ENCODE results near the gene UBE2R2.
"Not testable (repeated sequence)": the region's sequence is repeated elsewhere in the genome, so short reads cannot be mapped to it uniquely, and the experiment has no call there.

Gene UBE2R2

GRCh38 chr9:33939924-33940874 is 123.2 kb downstream of the UBE2R2 start:
- H3K9ac ChIP-seq (ENCODE audit: low read depth, low read length), result no peak overlapping the region
- no peaks in the 10 kb centered on the region for H3K27me3 ChIP-seq (ENCODE audit: insufficient read depth, low read length)
- peaks cover 89% of the 10 kb centered on the region for H3K36me3 ChIP-seq (ENCODE audit: insufficient read depth, low read length)
- H3K4me1 ChIP-seq (ENCODE audit: insufficient read depth, low read length), result 0 out of 2 replicates have a peak, but pooled peaks cover 5% of the 10 kb centered on the region
- H3K4me3 ChIP-seq (ENCODE audit: low read length), result no peak overlapping the region
- WGBS, result 84% methylated on average over 9 of the region's 9 CpGs
- no peak overlapping the region for H3K27ac ChIP-seq (ENCODE audit: low read depth, low read length)
- H3K9me3 ChIP-seq (ENCODE audit: insufficient read depth, low read depth, low read length), result no peaks in the 10 kb centered on the region

DNA sequence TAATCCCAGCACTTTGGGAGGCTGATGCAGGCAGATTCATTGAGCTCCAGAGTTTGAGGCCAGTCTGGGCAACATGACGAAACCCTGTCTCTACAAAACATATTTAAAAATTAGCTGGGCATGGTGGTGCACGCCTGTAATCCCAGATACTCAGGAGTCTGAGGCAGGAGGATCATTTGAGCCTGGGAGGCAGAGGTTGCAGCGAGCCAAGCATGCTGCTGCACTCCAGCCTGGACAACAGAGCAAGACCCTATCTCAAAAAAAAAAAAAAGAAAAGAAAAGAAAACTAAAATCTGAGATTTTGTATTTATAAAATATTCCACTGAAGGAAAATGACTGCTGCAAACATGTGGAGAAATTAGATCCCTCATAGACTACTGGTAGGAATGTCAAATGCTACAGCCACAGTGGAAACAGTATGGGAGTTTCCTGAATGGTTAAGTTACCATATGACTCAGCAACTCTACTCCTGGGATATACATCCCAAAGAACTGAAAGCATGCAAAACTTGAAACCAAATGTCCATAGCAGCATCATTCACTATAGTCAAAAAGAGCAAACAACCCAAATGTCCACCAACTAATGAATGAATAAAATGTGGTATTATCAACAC is 125.6 kb downstream of the UBE2R2 start:
- whole genome bisulfite sequencing, result 100% methylated on average over 3 of the region's 3 CpGs
- Histone ChIP-seq H3K4me3 (ENCODE audit: low read length) (no peak overlapping the region), H3K9me3 (ENCODE audit: insufficient read depth, low read depth, low read length) (no peaks in the 10 kb centered on the region), H3K27ac (ENCODE audit: low read depth, low read length) (peak overlapping the region; percentile 28; the same call in 1 of the 2 replicates), H3K4me1 (ENCODE audit: insufficient read depth, low read length) (no peaks in the 10 kb centered on the region), H3K27me3 (ENCODE audit: insufficient read depth, low read length) (no peaks in the 10 kb centered on the region), H3K9ac (ENCODE audit: low read depth, low read length) (no peak overlapping the region), H3K36me3 (ENCODE audit: insufficient read depth, low read length) (peaks cover 89% of the 10 kb centered on the region)

DNA sequence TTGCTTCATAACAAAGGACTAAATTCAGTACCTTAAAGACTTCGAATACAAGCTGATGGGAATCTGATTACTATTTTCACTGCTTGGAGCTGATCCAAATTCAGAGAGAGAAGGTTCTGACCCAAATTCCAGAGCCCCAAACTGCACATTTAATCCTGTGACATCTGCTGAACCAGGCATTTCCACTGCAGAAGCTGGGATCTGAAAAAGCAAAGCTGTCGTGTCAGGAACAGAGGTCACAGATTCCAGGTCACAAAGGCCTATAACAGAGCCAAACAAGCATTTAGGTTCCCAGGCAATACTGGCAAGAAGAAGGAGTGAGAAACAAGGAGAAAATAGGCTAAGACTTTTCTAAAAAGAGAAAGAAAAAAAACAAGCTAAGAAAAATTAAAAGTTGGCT is 126.4 kb downstream of the UBE2R2 start:
- Histone ChIP-seq H3K4me3 (ENCODE audit: low read length) (no peak overlapping the region), H3K27ac (ENCODE audit: low read depth, low read length) (peak overlapping the region; percentile 28; the same call in 1 of the 2 replicates)
- WGBS, result 98% methylated on average over 2 of the region's 2 CpGs

GRCh38 chr9:33946779-33947535 is 130.0 kb downstream of the UBE2R2 start:
- H3K4me1 ChIP-seq (ENCODE audit: insufficient read depth, low read length), result no peaks in the 10 kb centered on the region
- WGBS, result 97% methylated on average over 3 of the region's 3 CpGs
- no peaks in the 10 kb centered on the region for H3K9me3 ChIP-seq (ENCODE audit: insufficient read depth, low read depth, low read length)
- H3K27ac ChIP-seq (ENCODE audit: low read depth, low read length), result no peak overlapping the region
- peaks cover 84% of the 10 kb centered on the region for H3K36me3 ChIP-seq (ENCODE audit: insufficient read depth, low read length)
- H3K27me3 ChIP-seq (ENCODE audit: insufficient read depth, low read length), result no peaks in the 10 kb centered on the region
- no peak overlapping the region for H3K4me3 ChIP-seq (ENCODE audit: low read length)
- no peak overlapping the region for H3K9ac ChIP-seq (ENCODE audit: low read depth, low read length)

More for the DNA sequence above, 126.4 kb downstream of the UBE2R2 start:
- Histone ChIP-seq H3K9me3 (ENCODE audit: insufficient read depth, low read depth, low read length) (no peaks in the 10 kb centered on the region), H3K36me3 (ENCODE audit: insufficient read depth, low read length) (peaks cover 89% of the 10 kb centered on the region), H3K9ac (ENCODE audit: low read depth, low read length) (no peak overlapping the region), H3K4me1 (ENCODE audit: insufficient read depth, low read length) (no peaks in the 10 kb centered on the region), H3K27me3 (ENCODE audit: insufficient read depth, low read length) (no peaks in the 10 kb centered on the region)

GRCh38 chr9:33950371-33950770 is 133.4 kb downstream of the UBE2R2 start:
- 100% methylated on average over 1 of the region's 1 CpG for WGBS

GRCh38 chr9:33952066-33952465 is 135.1 kb downstream of the UBE2R2 start:
- Histone ChIP-seq H3K4me1 (ENCODE audit: insufficient read depth, low read length) (no peaks in the 10 kb centered on the region), H3K9me3 (ENCODE audit: insufficient read depth, low read depth, low read length) (no peaks in the 10 kb centered on the region), H3K4me3 (ENCODE audit: low read length) (no peak overlapping the region), H3K27ac (ENCODE audit: low read depth, low read length) (no peak overlapping the region), H3K9ac (ENCODE audit: low read depth, low read length) (no peak overlapping the region), H3K27me3 (ENCODE audit: insufficient read depth, low read length) (no peaks in the 10 kb centered on the region), H3K36me3 (ENCODE audit: insufficient read depth, low read length) (peaks cover 83% of the 10 kb centered on the region)
- 91% methylated on average over 2 of the region's 2 CpGs for WGBS

More at GRCh38 chr9:33950371-33950770, 133.4 kb downstream of the UBE2R2 start:
- H3K9me3 ChIP-seq (ENCODE audit: insufficient read depth, low read depth, low read length), result no peaks in the 10 kb centered on the region
- no peak overlapping the region for H3K27ac ChIP-seq (ENCODE audit: low read depth, low read length)
- H3K4me1 ChIP-seq (ENCODE audit: insufficient read depth, low read length), result no peaks in the 10 kb centered on the region
- no peak overlapping the region for H3K4me3 ChIP-seq (ENCODE audit: low read length)
- peaks cover 85% of the 10 kb centered on the region for H3K36me3 ChIP-seq (ENCODE audit: insufficient read depth, low read length)
- no peaks in the 10 kb centered on the region for H3K27me3 ChIP-seq (ENCODE audit: insufficient read depth, low read length)
- H3K9ac ChIP-seq (ENCODE audit: low read depth, low read length), result no peak overlapping the region

DNA sequence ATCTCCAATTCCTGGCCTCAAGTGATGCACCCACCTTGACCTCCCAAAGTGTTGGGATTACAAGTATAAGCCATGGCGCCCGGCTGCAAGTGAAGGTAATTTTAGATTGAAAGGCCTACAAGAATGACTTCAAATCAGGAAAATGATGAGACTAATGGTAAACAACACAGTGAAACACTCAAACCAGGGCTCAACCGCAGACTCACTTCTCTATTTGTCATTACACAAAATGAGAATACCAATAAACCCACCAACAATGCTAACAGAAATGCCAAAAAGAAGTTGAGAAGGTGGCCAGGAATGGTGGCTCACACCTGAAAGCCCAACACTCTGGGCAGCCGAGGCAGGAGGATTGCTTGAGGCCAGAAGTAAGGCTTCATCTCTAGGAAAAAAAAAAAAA is 139.6 kb downstream of the UBE2R2 start:
- H3K36me3 ChIP-seq (ENCODE audit: insufficient read depth, low read length), result peaks cover 91% of the 10 kb centered on the region
- no peaks in the 10 kb centered on the region for H3K9me3 ChIP-seq (ENCODE audit: insufficient read depth, low read depth, low read length)
- H3K27ac ChIP-seq (ENCODE audit: low read depth, low read length), result no peak overlapping the region
- H3K4me1 ChIP-seq (ENCODE audit: insufficient read depth, low read length), result no peaks in the 10 kb centered on the region
- H3K9ac ChIP-seq (ENCODE audit: low read depth, low read length), result no peak overlapping the region
- no peak overlapping the region for H3K4me3 ChIP-seq (ENCODE audit: low read length)
- H3K27me3 ChIP-seq (ENCODE audit: insufficient read depth, low read length), result no peaks in the 10 kb centered on the region
- WGBS, result 93% methylated on average over 4 of the region's 4 CpGs

DNA sequence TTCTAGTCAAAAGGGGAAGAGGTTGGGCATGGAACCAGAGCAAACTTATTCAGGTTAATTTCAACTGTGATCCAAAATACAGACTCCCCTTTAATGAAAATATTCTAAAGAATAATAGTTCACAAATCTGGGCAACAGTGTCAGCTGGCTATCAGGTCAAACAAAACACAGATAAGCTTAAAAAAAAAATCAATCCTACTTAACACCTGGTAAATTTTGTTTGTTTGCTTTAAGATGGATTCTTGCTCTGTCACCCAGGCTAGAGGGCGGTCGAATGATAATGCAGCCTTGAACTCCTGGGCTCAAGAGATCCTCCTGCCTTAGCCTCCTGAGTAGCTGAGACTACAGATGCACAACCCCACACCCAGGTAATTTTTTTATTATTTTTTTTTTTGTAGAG is 142.8 kb downstream of the UBE2R2 start:
- Histone ChIP-seq H3K9ac (ENCODE audit: low read depth, low read length) (no peak overlapping the region), H3K4me3 (ENCODE audit: low read length) (no peak overlapping the region), H3K4me1 (ENCODE audit: insufficient read depth, low read length) (no peaks in the 10 kb centered on the region), H3K36me3 (ENCODE audit: insufficient read depth, low read length) (peaks cover 81% of the 10 kb centered on the region), H3K9me3 (ENCODE audit: insufficient read depth, low read depth, low read length) (no peaks in the 10 kb centered on the region), H3K27me3 (ENCODE audit: insufficient read depth, low read length) (no peaks in the 10 kb centered on the region), H3K27ac (ENCODE audit: low read depth, low read length) (no peak overlapping the region)
- WGBS, result 95% methylated on average over 2 of the region's 2 CpGs

DNA sequence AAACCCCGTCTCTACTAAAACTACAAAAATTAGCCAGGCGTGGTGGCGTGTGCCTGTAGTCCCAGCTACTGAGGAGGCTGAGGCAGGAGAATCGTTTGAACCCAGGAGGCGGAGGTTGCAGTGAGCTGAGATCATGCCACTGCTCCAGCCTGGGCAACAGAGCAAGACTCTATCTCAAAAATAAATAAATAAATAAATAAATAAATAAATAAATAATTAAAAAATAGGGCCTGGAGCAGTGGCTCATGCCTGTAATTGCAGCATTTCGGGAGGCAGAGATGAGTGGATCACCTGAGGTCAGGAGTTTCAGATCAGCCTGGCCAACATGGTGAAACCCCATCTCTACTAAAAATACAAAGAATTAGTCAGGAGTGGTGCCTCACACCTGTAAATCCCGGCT is 145.5 kb downstream of the UBE2R2 start:
- H3K36me3 ChIP-seq (ENCODE audit: insufficient read depth, low read length), result peaks cover 80% of the 10 kb centered on the region
- not testable (repeated sequence) for H3K9me3 ChIP-seq (ENCODE audit: insufficient read depth, low read depth, low read length); H3K9ac ChIP-seq (ENCODE audit: low read depth, low read length); H3K27me3 ChIP-seq (ENCODE audit: insufficient read depth, low read length); H3K4me3 ChIP-seq (ENCODE audit: low read length); H3K27ac ChIP-seq (ENCODE audit: low read depth, low read length); H3K4me1 ChIP-seq (ENCODE audit: insufficient read depth, low read length)
- WGBS, result 97% methylated on average over 7 of the region's 7 CpGs

GRCh38 chr9:33964086-33964768 is 147.3 kb downstream of the UBE2R2 start:
- 93% methylated on average over 2 of the region's 2 CpGs for WGBS
- Histone ChIP-seq H3K27ac (ENCODE audit: low read depth, low read length) (no peak overlapping the region), H3K4me1 (ENCODE audit: insufficient read depth, low read length) (no peaks in the 10 kb centered on the region), H3K9ac (ENCODE audit: low read depth, low read length) (no peak overlapping the region), H3K36me3 (ENCODE audit: insufficient read depth, low read length) (peaks cover 84% of the 10 kb centered on the region), H3K27me3 (ENCODE audit: insufficient read depth, low read length) (no peaks in the 10 kb centered on the region), H3K4me3 (ENCODE audit: low read length) (no peak overlapping the region), H3K9me3 (ENCODE audit: insufficient read depth, low read depth, low read length) (no peaks in the 10 kb centered on the region)
